AG10803 (cell line): Measurements from ENCODE around the gene PAQR6.
A peak's percentile ranks its signal among the peaks of the same experiment; 100 is the strongest.

Source experiments
- DNase-seq: peaks from one replicate; pipeline ENCODE4 v3.0.0; 2010; ENCODE audit warnings: low read depth
- H3K4me3 ChIP-seq: 2 replicates; pipeline ENCODE4 v1.5.1; 2011; ENCODE audit warnings: mild to moderate bottlenecking, low read length, control low read depth
- TF ChIP-seq, protein P1 (sequence below): conservative IDR thresholded peaks from 2 replicates; pipeline ENCODE4 v1.5.1; 2011; ENCODE audit warnings: mild to moderate bottlenecking, low read length, control low read depth, inconsistent platforms

Gene PAQR6

DNA sequence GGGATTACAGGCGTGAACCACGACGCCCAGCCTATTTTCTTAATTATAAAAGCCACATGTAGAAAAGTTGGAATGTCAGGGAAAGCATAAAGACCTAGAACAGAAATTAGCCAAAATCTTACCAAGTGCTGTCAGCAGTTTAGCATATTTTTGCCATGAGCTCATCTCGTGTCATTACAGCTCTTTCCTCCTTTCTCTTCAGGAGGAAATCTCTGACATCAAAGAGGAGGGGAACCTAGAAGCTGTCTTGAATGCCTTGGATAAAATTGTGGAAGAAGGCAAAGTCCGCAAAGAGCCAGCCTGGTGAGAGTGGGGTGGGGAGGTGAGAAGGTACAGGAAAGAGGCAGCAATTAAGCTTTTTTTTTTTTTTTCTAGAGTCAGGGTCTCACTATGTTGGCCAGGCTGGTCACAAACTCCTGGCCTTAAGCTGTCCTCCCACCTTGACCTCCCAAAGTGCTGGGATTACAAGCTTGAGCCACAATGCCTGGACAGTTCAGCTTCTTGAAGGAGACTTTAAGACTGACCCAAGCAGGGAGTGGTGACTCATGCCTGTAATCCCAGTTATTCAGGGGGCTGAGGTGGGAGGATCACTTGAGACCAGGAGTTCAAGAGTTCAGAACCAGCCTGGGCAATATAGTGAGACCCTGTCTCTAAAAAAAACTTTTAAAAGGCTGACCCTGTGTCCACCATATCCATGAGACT is 14.3 kb downstream of the PAQR6 start:
- TF ChIP-seq, protein P1, sequence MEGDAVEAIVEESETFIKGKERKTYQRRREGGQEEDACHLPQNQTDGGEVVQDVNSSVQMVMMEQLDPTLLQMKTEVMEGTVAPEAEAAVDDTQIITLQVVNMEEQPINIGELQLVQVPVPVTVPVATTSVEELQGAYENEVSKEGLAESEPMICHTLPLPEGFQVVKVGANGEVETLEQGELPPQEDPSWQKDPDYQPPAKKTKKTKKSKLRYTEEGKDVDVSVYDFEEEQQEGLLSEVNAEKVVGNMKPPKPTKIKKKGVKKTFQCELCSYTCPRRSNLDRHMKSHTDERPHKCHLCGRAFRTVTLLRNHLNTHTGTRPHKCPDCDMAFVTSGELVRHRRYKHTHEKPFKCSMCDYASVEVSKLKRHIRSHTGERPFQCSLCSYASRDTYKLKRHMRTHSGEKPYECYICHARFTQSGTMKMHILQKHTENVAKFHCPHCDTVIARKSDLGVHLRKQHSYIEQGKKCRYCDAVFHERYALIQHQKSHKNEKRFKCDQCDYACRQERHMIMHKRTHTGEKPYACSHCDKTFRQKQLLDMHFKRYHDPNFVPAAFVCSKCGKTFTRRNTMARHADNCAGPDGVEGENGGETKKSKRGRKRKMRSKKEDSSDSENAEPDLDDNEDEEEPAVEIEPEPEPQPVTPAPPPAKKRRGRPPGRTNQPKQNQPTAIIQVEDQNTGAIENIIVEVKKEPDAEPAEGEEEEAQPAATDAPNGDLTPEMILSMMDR = no peak
- H3K4me3 ChIP-seq = no peak overlapping the region
- DNase-seq = peak; percentile 90

DNA sequence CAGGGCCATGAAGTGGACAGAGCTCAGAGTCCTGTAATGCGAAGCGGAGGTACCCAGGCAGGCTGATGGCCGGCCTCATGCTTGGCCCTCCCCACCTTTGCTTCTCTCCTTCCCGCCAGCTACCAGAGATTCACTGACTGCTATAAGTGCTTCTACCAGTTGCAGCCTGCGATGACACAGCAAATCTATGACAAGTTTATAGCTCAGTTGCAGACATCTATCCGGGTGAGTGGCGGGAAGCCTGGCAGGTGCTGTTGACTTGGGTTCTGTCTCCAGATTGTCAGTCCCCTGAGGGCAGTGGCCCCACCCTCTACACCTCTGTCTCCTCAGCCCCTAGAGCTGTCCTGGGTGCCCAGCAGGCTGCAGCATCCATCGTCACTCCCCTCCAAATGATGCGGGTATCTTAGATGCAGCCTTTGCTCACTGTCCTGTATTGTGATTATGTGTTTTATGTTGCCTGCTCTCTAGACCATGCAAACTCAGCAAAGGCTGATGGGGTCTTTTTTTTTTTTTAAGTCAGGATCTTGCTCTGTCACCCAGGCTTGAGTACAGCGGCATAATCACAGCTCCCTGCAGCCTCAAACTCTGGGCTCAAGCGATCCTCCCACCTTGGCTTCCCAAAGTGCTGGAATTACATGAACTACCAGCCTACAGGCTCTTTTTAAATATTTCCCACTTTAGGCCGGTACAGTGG is 15.5 kb downstream of the PAQR6 start:
- no peak for DNase-seq
- H3K4me3 ChIP-seq = no peak overlapping the region
- TF ChIP-seq, protein P1 = no peak

GRCh38 chr1:156230473-156230837 is 17.4 kb downstream of the PAQR6 start:
- no peak overlapping the region for H3K4me3 ChIP-seq
- no peak for DNase-seq
- TF ChIP-seq, protein P1 = no peak

DNA sequence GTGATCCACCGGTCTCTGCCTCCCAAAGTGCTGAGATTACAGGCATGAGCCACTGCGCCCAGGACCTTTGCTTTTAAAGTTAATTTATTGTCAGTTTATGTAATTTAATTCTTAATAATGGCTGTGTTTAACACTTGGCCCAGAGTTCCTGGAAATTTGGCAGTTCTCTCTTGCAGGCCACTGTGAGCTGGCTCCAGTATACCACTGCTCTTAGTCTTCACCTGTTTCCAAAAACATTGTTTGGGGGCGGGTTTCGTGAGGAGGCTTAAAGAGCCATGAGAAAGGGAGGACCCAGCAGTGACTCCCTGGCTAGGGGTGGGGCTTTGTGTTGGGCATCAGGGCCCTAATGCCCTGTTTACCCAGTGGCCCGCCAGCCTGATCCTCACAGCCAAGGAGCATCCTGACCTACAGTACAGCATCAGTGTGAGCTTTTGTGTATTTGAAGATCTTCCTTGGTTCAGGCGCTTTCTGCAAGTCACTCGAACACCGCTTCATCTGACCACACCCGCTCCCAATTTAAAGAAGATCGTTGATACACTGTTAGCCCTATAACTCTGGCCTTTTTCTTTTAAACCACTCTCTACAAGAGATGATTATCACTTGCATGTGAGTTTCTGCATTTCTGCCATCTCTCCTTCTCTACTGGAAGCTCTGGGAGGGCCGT is 17.9 kb downstream of the PAQR6 start:
- DNase-seq = no peak
- H3K4me3 ChIP-seq = no peak overlapping the region
- TF ChIP-seq, protein P1 = no peak

GRCh38 chr1:156228501-156228900 is 19.4 kb downstream of the PAQR6 start:
- DNase-seq = no peak
- no peak overlapping the region for H3K4me3 ChIP-seq
- TF ChIP-seq, protein P1 = no peak

GRCh38 chr1:156226782-156227181 is 21.1 kb downstream of the PAQR6 start:
- TF ChIP-seq, protein P1 = no peak
- H3K4me3 ChIP-seq = no peak overlapping the region
- no peak for DNase-seq
